HCT116 (cell line): Measurements from ENCODE around the gene CHMP1B.

Experiments used
- ATF3 ChIP-seq: IDR thresholded peaks from 2 replicates; pipeline ENCODE4 v1.6.1; 2012
- MAX ChIP-seq: IDR thresholded peaks from 2 replicates; pipeline ENCODE4 v1.6.1; 2012
- POLR2A ChIP-seq: IDR thresholded peaks from 2 replicates; pipeline ENCODE4 v1.7.0; 2011; ENCODE audit warnings: borderline replicate concordance; ENCODE audit not compliant: insufficient read depth, insufficient read length; ENCODE audit errors: extremely low read depth
- POLR2AphosphoS5 ChIP-seq: IDR thresholded peaks from 2 replicates; pipeline ENCODE4 v1.6.1; 2011; ENCODE audit warnings: mild to moderate bottlenecking, low read depth, low read length, moderate library complexity
- RAD21 ChIP-seq: IDR thresholded peaks from 2 replicates; pipeline ENCODE4 v1.6.1; 2012; ENCODE audit warnings: low read depth, mild to moderate bottlenecking

GRCh38 chr18:11844436-11844835 lies 6.8 kb upstream of the CHMP1B start:
- TF ChIP-seq POLR2AphosphoS5: no peak
- TF ChIP-seq ATF3: no peak
- no peak for TF ChIP-seq MAX
- TF ChIP-seq RAD21: no peak
- no peak for TF ChIP-seq POLR2A
